PC-3 (cell line): ENCODE data around the gene SEC14L1. TPM values are rescaled to one million over a fixed set of nuclear protein-coding genes. Genes with fewer than 3 reads are reported as not detected.

Experiments used
- ATAC-seq: fragments of 200-7000 bp; cut with Tn5 transposase; 2 replicates; pipeline ENCODE4 v1.9.1; 2020; ENCODE audit warnings: mild to moderate bottlenecking, moderate library complexity
- BruUV-seq: library from RNA; stranded (reverse); fragments of 400-500 nt; replicated peaks from 2 replicates; lab custom pipeline; 2021; lab: Mats Ljungman, UMichigan
- CTCF ChIA-PET: fragments of 300-600 bp; sonication (Branson Sonifier 250); formaldehyde crosslinking; loops from one replicate; lab custom pipeline; 2022; ENCODE audit warnings: antibody characterized with exemption; lab: Charles Lee
- POLR2A ChIA-PET: fragments of 300-600 bp; sonication (Branson Sonifier 250); formaldehyde crosslinking; loops from one replicate; lab custom pipeline; 2022; ENCODE audit warnings: antibody characterized with exemption; ENCODE audit not compliant: unreplicated experiment; lab: Charles Lee
- DNase-seq: peaks from one replicate; pipeline ENCODE4 v3.0.0-alpha.2; 2015
- H2AFZ ChIP-seq: fragments of 300-600 bp; sonication (generic); 2 replicates; pipeline ENCODE4 v1.6.0; 2016; ENCODE audit warnings: antibody characterized with exemption, low read length
- H3F3A ChIP-seq: fragments of 300-600 bp; sonication (generic); one replicate; pipeline ENCODE4 v1.6.0; 2017; ENCODE audit warnings: antibody characterized with exemption, low read length, control low read depth, mild to moderate bottlenecking; ENCODE audit not compliant: unreplicated experiment
- H3K27ac ChIP-seq: fragments of 300-600 bp; sonication (generic); 2 replicates; pipeline ENCODE4 v1.5.1; 2016; ENCODE audit warnings: mild to moderate bottlenecking, low read length
- H3K27me3 ChIP-seq: fragments of 300-600 bp; sonication (generic); 2 replicates; pipeline ENCODE4 v1.6.1; 2016; ENCODE audit warnings: low read length, mixed read lengths
- H3K36me3 ChIP-seq: fragments of 300-600 bp; sonication (generic); 2 replicates; pipeline ENCODE4 v1.6.1; 2016; ENCODE audit warnings: low read depth, mixed run types, low read length, mixed read lengths
- H3K4me1 ChIP-seq: fragments of 300-600 bp; sonication (generic); 2 replicates; pipeline ENCODE4 v1.5.1; 2016; ENCODE audit warnings: low read length; ENCODE audit not compliant: insufficient read depth
- H3K4me2 ChIP-seq: fragments of 300-600 bp; sonication (generic); 2 replicates; pipeline ENCODE4 v1.6.0; 2016; ENCODE audit warnings: low read length
- H3K4me3 ChIP-seq: fragments of 300-600 bp; sonication (generic); 2 replicates; pipeline ENCODE4 v1.5.1; 2016; ENCODE audit warnings: mild to moderate bottlenecking, low read length, mixed read lengths
- H3K79me2 ChIP-seq: fragments of 300-600 bp; sonication (generic); 2 replicates; pipeline ENCODE4 v1.6.1; 2017; ENCODE audit warnings: low read length, mixed read lengths
- H3K9ac ChIP-seq: fragments of 300-600 bp; sonication (generic); 2 replicates; pipeline ENCODE4 v1.6.0; 2016; ENCODE audit warnings: mild to moderate bottlenecking, low read length
- H3K9me2 ChIP-seq: fragments of 300-600 bp; sonication (generic); replicated peaks from 2 replicates; pipeline ENCODE4 v1.6.1; 2016; ENCODE audit warnings: mixed run types, low read length, mixed read lengths
- H3K9me3 ChIP-seq: fragments of 300-600 bp; sonication (generic); 2 replicates; pipeline ENCODE4 v1.6.1; 2016; ENCODE audit warnings: low read length, mixed read lengths
- H4K20me1 ChIP-seq: fragments of 300-600 bp; sonication (generic); 2 replicates; pipeline ENCODE4 v1.6.1; 2016; ENCODE audit warnings: low read length, mixed read lengths
- CTCF ChIP-seq: fragments of 300-600 bp; sonication (generic); conservative IDR thresholded peaks from 2 replicates; pipeline ENCODE4 v1.5.1; 2017; ENCODE audit warnings: antibody characterized with exemption, low read depth, mild to moderate bottlenecking, low read length
- EZH2 ChIP-seq: fragments of 300-600 bp; sonication (generic); IDR thresholded peaks from one replicate; pipeline ENCODE4 v1.6.1; 2017; ENCODE audit warnings: antibody characterized with exemption, mild to moderate bottlenecking, low read length; ENCODE audit not compliant: unreplicated experiment
- EZH2phosphoT487 ChIP-seq: fragments of 300-600 bp; sonication (generic); IDR thresholded peaks from 2 replicates; pipeline ENCODE4 v1.6.1; 2018; ENCODE audit warnings: mild to moderate bottlenecking, antibody characterized with exemption, low read length, borderline replicate concordance
- intact Hi-C: fragments of 100-400 bp; cut with micrococcal nuclease; formaldehyde crosslinking; loops from 2 replicates; pipeline ENCODE4 v1.9.0; 2023
- total RNA-seq: library from RNA; depleted of rRNA; stranded (reverse); fragments of >200 nt; gene quantifications from 2 replicates; pipeline ENCODE4 v1.2.3, GENCODE V29; 2014

The SEC14L1 gene
- total RNA-seq, 1 experiment from 2014 or later = 39.8 TPM

- Histone ChIP-seq H3K4me2 (no peak overlapping the region), H3K27ac (no peak overlapping the region), H3K27me3 (no peaks in the 10 kb centered on the region), H3K79me2 (no peaks in the 10 kb centered on the region), H3K9me2 (no peaks in the 10 kb centered on the region), H3K4me3 (no peak overlapping the region), H3K36me3 (peaks cover 33% of the 10 kb centered on the region), H3K9me3 (no peaks in the 10 kb centered on the region), H3K9ac (no peak overlapping the region), H2AFZ (no peak overlapping the region), H3F3A (no peaks in the 10 kb centered on the region), H4K20me1 (no peaks in the 10 kb centered on the region), H3K4me1 (no peaks in the 10 kb centered on the region)
- CTCF ChIA-PET = no interaction called here
- no TSS peak for BruUV-seq
- TF ChIP-seq EZH2 (no peak), CTCF (no peak), EZH2phosphoT487 (no peak)
- DNase-seq = no peak
- intact Hi-C loops = no loop called here
- POLR2A ChIA-PET = no interaction called here
- no peak for ATAC-seq
These were observed 78.1 kb downstream of the SEC14L1 start for GRCh38 chr17:77218902-77219301.

- no peaks in the 10 kb centered on the region for H3F3A ChIP-seq
- TF ChIP-seq EZH2 (no peak), EZH2phosphoT487 (no peak), CTCF (no peak)
- no peaks in the 10 kb centered on the region for H3K79me2 ChIP-seq
- intact Hi-C loops = no loop called here
- no TSS peak for BruUV-seq
- no peaks in the 10 kb centered on the region for H3K9me3 ChIP-seq
- no peak overlapping the region for H3K9ac ChIP-seq
- no peak overlapping the region for H3K4me3 ChIP-seq
- DNase-seq (no peak), ATAC-seq (no peak)
- no peaks in the 10 kb centered on the region for H3K27me3 ChIP-seq
- H3K27ac ChIP-seq = no peak overlapping the region
- ChIA-PET POLR2A (no interaction called here), CTCF (no interaction called here)
- H3K36me3 ChIP-seq = peaks cover 9% of the 10 kb centered on the region
- no peak overlapping the region for H3K4me2 ChIP-seq
- no peaks in the 10 kb centered on the region for H4K20me1 ChIP-seq
- no peaks in the 10 kb centered on the region for H3K9me2 ChIP-seq
- no peaks in the 10 kb centered on the region for H3K4me1 ChIP-seq
- no peak overlapping the region for H2AFZ ChIP-seq
These were observed 81.6 kb downstream of the SEC14L1 start for GRCh38 chr17:77222356-77222755.

GRCh38 chr17:77223642-77224420 is 83.1 kb downstream of the SEC14L1 start:
- ChIA-PET CTCF (no interaction called here), POLR2A (no interaction called here)
- Histone ChIP-seq H4K20me1 (no peaks in the 10 kb centered on the region), H3K36me3 (no peaks in the 10 kb centered on the region), H3K9me2 (no peaks in the 10 kb centered on the region), H3K4me3 (no peak overlapping the region), H3K9me3 (no peaks in the 10 kb centered on the region), H3K4me2 (no peak overlapping the region), H3F3A (no peaks in the 10 kb centered on the region), H3K79me2 (no peaks in the 10 kb centered on the region), H3K27ac (no peak overlapping the region), H3K27me3 (no peaks in the 10 kb centered on the region), H3K4me1 (no peaks in the 10 kb centered on the region), H3K9ac (no peak overlapping the region), H2AFZ (no peak overlapping the region)
- intact Hi-C loops = no loop called here
- ATAC-seq (no peak), DNase-seq (no peak)
- TF ChIP-seq EZH2 = no peak
- no peak for TF ChIP-seq EZH2phosphoT487
- no peak for TF ChIP-seq CTCF
- BruUV-seq = no TSS peak
